Fibroblast of skin of right quadriceps (primary cell): ENCODE measurements around the gene NUP188.
"Not testable (repeated sequence)": the region's sequence is repeated elsewhere in the genome, so short reads cannot be mapped to it uniquely, and the experiment has no call there.

Experiments
- DNase-seq: peaks from one replicate; pipeline ENCODE4 v3.0.0-alpha.2; 2013

Gene NUP188

GRCh38 chr9:128917151-128917849 is 30.2 kb upstream of the NUP188 start:
- DNase-seq: peak; percentile 58

- DNase-seq: no peak
These were observed 28.6 kb upstream of the NUP188 start for GRCh38 chr9:128918921-128919320.

GRCh38 chr9:128919402-128920089 is 28.0 kb upstream of the NUP188 start:
- no peak for DNase-seq

- DNase-seq: peak; percentile 72
These were observed 27.0 kb upstream of the NUP188 start, which contains the start of gene PHYHD1 for GRCh38 chr9:128920381-128921058. Gene PHYHD1, plus strand, starts transcription at chr9:128920982. Its CDS starts 1,342 bp downstream, at chr9:128922324.

GRCh38 chr9:128921881-128922763 is 25.4 kb upstream of the NUP188 start:
- peak; percentile 72 for DNase-seq

- no peak for DNase-seq
These were observed 24.0 kb upstream of the NUP188 start for GRCh38 chr9:128923493-128923883.

GRCh38 chr9:128927731-128928411 is 19.6 kb upstream of the NUP188 start:
- DNase-seq: peak; percentile 43

- no peak for DNase-seq
These were observed 18.9 kb upstream of the NUP188 start for GRCh38 chr9:128928624-128929023.

- DNase-seq: no peak
These were observed 17.9 kb upstream of the NUP188 start for GRCh38 chr9:128929560-128929959.

- DNase-seq: no peak
These were observed 13.8 kb upstream of the NUP188 start for GRCh38 chr9:128933731-128934130.

- DNase-seq: no peak
These were observed 11.2 kb upstream of the NUP188 start for GRCh38 chr9:128936171-128936865.

- DNase-seq: no peak
These were observed 10.0 kb upstream of the NUP188 start for GRCh38 chr9:128937310-128938165.

- no peak for DNase-seq
These were observed 7.1 kb upstream of the NUP188 start for GRCh38 chr9:128940271-128940921.

GRCh38 chr9:128940946-128941755 is 6.3 kb upstream of the NUP188 start:
- DNase-seq: no peak

- DNase-seq: no peak
These were observed 3.5 kb upstream of the NUP188 start for GRCh38 chr9:128943832-128944620.

GRCh38 chr9:128944966-128945365 is 2.5 kb upstream of the NUP188 start:
- not testable (repeated sequence) for DNase-seq

- DNase-seq: no peak
These were observed 1.5 kb upstream of the NUP188 start for GRCh38 chr9:128945798-128946501.
